GM18520 (cell line): ENCODE measurements around the gene CHFR.
"Not testable (repeated sequence)": the region's sequence is repeated elsewhere in the genome, so short reads cannot be mapped to it uniquely, and the experiment has no call there.

Experiments
- ATAC-seq: cut with Tn5 transposase; IDR thresholded peaks from one replicate; pipeline ENCODE4 v1.9.1; 2021; ENCODE audit not compliant: unreplicated experiment

Gene CHFR

DNA sequence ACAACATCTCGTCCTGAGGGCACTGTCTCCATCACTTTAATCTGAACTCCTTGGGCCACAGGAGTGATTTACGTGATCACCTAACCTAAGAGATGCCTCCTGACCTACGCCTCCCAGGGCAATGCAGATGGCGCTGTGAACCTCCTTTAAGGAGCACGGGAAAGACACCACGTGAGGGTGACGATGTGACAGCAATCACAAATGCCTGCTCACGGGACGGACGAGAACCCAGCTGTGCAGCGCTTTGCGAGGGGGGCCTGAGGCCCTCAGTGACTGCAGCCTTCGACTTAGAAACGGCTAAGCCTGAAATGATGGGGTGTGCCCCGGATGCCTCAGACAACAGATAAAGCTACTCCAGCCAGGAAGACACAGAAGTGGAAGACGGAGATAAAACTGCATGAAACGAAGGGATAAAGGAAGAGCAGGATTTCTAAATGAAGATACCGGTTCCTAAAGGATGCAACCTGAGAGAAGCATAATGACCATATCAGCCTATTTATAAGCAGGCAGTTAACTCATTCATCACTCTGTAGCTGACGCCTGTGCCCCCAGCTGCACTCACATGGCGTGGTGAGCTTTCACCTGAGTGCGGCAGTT is 44.9 kb downstream of the CHFR start:
- ATAC-seq, result no peak

DNA sequence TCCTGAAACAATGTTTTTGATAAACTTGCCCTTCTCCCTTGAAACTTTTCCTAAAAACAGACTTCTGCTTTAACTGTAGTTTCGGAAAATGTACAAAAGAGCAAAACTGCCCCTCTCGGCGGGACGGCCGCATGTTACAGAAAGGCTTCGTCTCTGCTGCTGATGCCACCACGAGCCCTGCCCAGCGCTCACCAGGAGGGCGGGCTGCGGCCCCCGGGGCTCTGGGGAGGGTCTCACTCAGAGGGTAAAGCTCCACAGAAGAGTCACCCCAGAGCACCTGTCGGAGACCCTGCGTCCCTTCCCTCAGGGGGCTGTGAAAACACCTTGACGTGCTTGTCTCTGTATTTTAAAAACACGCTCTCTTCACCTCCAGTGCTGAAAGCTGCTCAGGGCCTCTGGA is 46.3 kb downstream of the CHFR start:
- no peak for ATAC-seq

DNA sequence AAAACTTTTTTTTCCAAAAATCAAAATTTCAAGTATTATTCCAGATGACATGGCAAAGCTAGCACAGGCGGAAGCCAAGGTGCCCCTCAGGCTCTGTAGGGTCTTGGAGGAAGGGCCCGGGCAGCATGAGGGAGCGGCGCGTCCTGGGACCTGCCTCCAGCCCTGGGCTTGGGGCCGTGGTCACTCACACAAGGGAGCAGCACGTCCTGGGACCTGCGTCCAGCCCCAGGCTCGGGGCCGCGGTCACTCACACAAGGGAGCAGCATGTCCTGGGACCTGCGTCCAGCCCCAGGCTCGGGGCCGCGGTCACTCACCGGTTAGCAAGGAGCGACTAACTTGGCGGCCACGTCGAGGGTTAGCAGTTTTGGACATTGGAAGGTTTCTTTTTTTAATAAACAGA is 46.9 kb downstream of the CHFR start:
- no peak for ATAC-seq

DNA sequence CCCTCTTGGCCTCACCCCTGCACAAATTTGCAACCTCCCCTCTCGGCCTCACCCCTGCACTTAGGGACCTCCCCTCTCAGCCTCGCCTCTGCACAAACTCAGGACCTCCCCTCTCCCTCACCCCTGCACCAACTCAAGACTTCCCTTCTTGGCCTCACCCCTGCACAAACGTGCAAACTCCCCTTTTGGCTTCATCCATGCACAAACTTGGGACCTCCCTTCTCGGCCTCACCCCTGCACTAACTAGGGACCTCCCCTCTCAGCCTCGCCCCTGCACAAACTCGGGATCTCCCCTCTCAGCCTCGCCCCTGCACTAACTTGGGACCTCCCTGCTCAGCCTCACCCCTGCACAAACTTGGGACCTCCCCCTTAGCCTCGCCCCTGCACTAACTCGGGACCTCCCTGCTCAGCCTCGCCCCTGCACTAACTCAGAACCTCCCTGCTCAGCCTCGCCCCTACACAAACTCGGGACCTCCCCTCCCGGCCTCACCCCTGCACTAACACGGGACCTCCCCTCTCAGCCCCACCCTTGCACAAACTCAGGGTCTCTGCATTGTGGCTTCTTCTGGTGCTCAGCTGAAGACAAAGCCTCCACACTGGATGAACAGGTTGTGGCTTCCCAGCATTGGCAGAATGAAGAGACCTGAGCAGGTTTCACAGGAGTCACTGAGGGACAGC is 47.7 kb downstream of the CHFR start:
- no peak for ATAC-seq

DNA sequence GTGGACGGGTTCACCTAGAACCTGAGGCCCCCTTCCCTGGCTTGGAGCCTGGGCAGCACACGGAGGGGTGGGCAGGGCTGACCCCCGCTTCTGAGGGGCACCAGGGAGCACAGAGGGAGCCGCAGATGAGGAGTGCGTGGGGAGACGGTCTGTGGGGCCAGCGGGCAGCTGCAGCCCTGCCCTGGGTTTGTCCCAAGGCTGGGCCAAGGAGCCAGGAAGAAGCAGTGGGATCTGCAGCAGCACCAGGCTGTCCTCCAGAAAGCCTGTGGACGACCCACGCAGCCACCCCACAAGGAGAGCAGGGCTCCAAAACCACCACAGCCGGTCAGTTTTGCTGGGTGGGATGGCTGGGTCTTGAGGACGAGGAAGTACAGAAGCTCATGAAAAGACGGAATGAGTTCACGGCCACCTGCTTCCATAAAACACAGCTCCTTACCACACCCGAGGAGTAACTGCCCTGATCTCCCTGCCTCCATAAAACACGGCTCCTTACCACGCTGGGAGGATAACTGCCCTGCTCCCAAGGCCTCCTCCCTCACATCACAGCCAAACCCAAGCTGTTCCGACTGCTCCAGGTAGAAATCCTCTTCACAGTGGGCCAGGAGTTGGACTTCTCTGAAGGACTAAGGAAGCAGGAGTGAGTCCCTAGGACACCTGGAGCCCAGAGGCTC is 48.9 kb downstream of the CHFR start:
- no peak for ATAC-seq

DNA sequence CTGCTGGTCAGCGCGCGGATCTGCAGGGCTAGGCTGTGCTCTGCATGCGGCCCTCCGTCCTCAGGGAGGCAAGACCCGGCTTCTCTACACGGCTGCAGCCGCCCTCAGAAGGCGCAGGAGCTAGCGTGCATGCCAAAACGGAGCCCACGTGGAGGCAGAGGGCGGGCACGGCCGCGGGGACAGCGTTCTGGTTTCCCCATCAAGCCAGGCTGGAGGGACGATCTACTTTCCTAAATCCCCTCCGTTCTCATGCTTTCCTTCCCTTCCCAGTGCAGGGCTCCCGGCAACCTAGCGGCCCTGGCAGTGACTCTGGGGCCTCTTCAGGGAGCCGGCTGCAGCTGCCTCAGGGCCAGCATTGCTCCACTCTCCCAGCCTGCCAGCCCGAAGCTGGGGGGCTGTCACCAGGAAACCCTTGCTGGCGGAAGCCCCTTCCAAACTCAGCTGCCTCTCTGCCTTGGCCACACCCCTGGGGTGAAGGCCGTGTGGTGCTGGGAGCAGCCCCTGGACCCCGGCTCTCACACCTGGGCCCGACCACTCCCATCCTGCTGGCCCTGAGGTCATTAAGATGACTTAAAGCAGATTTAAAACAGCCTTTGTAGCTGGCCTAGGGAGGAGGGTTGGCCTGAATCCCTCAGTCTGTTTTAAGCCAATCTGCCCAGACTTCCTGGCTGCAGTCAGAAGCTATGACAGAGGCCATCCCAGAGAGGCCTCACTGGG is 49.6 kb downstream of the CHFR start:
- ATAC-seq, result no peak

DNA sequence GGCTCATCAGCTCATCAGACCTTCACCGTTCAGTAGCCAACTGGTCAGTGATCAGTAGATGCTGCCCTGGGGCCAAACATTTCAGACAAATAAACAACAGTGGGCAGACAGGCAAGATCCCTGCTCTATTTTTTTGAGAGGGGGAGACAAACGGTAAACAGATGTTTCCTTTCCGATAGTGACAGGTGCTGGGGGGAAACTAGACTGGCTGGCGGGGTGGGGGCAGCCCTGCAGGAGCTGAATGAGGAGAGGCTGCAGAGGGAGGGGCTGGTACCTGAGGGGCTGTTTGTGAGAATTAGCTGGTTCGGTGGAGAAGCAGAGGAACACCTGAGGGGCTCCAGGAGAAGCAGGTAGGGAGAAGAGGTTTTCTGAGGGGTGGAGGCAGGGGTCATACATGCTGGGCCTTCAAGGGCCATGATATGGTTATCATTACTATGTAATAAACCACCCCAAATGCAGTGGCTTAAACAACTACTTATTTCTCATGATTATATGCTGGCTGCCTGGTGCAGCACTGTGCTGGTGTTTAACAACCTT is 50.5 kb downstream of the CHFR start:
- ATAC-seq, result no peak

DNA sequence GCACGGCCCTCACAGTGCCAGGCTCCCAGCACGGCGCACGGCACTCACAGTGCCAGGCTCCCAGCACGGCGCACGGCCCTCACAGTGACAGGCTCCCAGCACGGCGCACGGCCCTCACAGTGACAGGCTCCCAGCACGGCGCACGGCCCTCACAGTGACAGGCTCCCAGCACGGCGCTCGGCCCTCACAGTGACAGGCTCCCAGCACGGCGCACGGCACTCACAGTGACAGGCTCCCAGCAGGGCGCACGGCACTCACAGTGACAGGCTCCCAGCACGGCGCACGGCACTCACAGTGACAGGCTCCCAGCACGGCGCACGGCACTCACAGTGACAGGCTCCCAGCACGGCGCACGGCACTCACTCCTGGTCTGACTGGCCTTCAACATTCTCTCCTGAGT is 51.2 kb downstream of the CHFR start:
- ATAC-seq, result not testable (repeated sequence)

GRCh38 chr12:132835076-132836025 is 52.1 kb downstream of the CHFR start:
- ATAC-seq, result no peak

- no peak for ATAC-seq
These were observed 53.2 kb downstream of the CHFR start for GRCh38 chr12:132834181-132834711.

DNA sequence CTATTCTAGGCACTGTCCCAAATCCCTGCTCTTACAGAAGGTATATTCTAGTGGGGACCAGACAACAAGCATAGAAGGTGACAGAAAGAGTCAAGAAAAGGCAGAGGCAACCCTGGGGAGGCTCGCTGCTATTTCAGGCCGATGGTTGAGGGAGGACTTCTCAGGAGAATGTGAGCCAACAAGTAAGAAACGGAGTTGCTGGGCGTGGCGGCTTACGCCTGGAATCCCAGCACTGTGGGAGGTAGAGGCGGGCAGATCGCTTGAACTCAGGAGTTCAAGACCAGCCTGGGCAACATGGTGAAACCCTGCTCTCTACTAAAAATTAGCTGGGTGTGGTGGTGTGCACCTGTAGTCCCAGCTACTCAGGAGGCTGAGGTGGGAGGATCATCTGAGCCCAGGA is 54.1 kb downstream of the CHFR start:
- ATAC-seq, result no peak

DNA sequence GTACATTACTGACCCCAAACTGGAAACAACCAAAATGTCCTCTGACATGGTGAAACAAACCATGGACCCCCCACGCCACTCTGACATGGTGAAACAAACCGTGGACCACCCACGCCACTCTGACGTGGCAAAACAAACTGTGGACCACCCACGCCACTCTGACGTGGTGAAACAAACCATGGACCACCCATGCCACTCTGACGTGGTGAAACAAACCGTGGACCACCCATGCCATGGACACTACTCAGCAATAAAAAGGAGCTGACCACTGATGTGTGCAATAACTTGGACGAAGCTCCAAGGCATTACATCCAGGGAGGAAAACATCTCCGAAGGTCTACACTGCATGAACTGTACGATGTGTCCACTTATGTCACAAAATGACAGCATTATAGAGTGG is 55.6 kb downstream of the CHFR start:
- ATAC-seq, result no peak

GRCh38 chr12:132828706-132829534 is 58.5 kb downstream of the CHFR start, which contains the start of gene GOLGA3:
GOLGA3 (minus strand) TSS chr12:132828869; CDS start chr12:132822128, 6,741 bp downstream.
- ATAC-seq, result peak; percentile 75

GRCh38 chr12:132827763-132828703 is 59.4 kb downstream of the CHFR start:
- ATAC-seq, result peak; percentile 21

GRCh38 chr12:132825861-132826260 is 61.5 kb downstream of the CHFR start:
- no peak for ATAC-seq

DNA sequence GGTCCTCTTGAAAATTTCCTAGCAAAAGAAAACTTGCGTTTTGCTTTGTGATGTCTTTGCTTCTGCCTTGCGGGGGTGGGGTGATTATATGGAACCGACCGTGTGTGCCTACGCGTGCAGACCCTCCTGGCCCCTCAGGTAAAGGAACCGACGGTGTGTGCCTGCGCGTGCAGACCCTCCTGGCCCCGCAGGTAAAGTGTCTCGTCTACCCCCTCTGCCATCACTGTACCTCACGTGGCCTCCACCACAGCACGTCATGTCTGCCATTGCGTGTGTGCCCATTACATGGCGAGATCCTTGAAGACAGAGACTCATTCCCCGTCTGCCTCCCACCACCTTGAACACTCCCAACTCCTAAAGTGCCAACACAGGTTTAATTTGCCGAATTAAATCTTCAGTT is 62.3 kb downstream of the CHFR start:
- no peak for ATAC-seq

DNA sequence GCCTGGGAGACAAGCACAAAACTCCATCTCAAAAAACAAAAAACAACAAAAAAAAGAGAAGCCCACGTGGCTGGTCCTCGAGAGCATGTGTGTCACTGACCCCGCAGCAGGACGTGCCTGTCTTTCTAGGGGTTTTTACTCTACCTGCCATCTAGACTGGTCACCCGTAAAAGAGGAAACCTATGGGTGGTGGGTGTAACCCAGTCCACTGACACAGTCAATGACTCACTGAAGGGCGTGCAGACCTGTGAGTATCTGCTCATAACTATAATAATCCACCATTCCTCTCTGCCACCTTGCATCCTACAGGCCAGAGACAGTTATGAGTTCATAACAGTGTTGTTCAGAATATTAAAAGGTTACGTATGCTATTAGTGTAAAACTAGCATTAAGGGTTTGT is 63.4 kb downstream of the CHFR start:
- no peak for ATAC-seq

DNA sequence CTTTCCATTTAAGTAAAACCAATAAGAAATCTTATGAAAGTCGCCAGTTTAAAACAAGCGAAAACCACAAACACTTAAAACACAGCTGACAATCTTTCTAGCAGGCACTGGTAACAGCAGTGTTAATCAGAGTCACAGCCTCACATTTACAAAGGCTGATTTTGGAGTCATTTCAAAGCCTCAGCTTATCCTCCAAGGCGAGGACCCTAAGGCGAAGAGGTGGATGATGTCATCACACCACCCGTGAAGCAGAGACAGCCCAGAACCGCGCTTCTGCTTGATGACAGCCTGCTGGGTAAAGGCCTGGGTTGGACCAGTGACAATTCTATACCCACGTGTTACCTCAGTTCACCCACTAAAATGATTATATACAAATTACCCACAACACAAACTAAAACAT is 68.8 kb downstream of the CHFR start:
- ATAC-seq, result no peak
